CD1c-positive myeloid dendritic cell (primary cell): Measurements from ENCODE around the gene CHD1L.
"Not testable (repeated sequence)": the region's sequence is repeated elsewhere in the genome, so short reads cannot be mapped to it uniquely, and the experiment has no call there.

Source experiments
- DNase-seq: peaks from one replicate; pipeline ENCODE4 v3.0.0-alpha.2; 2016; ENCODE audit errors: extremely low spot score

The CHD1L gene

GRCh38 chr1:147242449-147243227 is at the start of gene CHD1L:
Gene CHD1L (plus strand): TSS chr1:147242684. CDS start chr1:147242704, 20 bp downstream.
- peak; percentile 98 for DNase-seq

- DNase-seq, result not testable (repeated sequence)
Measured at GRCh38 chr1:147197324-147197723, 45.2 kb upstream of the CHD1L start.

GRCh38 chr1:147201276-147201675 is 41.2 kb upstream of the CHD1L start:
- DNase-seq, result no peak

GRCh38 chr1:147201786-147202185 is 40.7 kb upstream of the CHD1L start:
- no peak for DNase-seq

DNA sequence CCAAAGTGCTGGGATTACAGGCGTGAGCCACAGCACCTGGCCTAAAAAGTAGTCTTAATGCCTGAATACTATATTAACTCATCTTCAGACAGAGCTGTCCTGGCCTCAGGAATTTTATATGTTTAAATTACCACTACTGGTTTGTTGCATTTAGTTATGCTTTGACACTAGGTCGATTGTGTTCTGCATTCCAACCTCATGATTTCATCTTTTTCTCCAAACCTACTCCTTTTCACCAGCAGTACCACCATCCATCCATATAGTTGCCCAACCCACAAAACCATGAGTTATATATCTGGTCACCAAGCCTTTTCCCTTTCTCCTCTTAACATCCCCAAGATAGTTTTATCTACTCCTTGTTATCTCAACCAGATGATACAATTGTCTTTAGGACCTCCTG is 39.9 kb upstream of the CHD1L start:
- no peak for DNase-seq

- peak; percentile 23 for DNase-seq
Measured at GRCh38 chr1:147204080-147204479, 38.4 kb upstream of the CHD1L start.

- DNase-seq, result no peak
Measured at GRCh38 chr1:147207192-147207591, 35.3 kb upstream of the CHD1L start.

DNA sequence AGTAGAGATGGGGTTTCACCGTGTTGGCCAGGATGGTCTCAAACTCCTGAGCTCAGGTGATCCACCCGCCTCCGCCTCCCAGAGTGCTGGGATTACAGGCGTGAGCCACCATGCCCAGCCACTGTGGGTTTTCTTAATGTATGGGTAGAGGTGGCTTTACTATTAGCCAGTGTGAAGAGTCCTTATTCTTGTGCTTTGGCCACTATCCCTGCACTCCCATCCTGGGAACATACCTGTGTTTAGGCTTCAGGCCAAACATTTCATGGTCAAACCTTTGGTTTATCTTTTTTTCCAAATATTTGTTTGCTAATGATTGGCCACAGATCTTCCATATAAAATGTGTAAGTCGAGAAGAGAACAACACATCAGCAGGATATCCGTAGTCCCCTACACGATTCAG is 33.9 kb upstream of the CHD1L start:
- no peak for DNase-seq

DNA sequence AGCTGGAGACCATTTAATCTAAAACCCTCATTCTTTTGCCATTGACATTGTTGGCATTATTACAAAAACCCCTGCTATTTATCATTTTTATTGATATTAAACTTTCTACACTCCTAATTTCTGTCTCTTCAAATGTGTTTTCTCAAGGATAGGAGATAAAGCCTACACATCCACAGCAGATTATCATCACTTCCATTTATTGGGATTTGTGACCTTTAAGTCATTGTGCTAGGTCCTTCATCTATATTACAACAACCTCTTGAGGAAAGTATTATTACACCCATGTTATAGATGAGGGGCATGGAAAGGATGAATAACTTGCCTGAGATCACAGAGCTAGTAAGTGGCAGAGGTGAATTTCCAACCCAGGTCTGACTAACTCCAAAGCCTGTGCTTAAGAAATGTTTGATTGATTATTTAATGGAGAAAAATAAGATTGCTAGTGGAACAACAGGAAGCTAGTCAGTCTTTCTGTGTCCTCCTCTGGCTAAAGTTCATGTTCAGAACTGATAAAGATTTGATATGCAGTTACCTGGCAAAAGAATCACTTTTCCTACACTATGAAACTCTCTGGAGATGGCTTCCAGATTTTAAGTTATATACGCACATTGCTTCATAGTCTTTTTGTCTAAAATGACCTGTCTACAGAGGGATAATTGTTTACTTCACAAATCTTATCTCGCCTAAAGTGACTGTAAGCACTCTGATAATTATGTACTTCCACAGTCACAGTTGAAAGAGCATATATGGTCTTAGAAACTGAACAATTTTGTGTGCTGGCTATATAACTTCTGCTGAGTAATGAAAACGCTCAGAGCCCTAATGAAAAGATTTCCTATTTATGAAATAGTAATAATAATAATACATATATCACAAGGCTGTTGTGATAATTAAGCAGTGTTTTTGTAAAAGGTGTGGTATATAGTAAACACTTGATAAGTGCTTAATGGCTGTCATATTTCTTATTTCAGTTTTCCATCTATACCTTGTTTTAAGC is 32.4 kb upstream of the CHD1L start:
- DNase-seq, result no peak

- no peak for DNase-seq
Measured at GRCh38 chr1:147210987-147211386, 31.5 kb upstream of the CHD1L start.

GRCh38 chr1:147211577-147211976 is 30.9 kb upstream of the CHD1L start:
- no peak for DNase-seq

- no peak for DNase-seq
Measured at GRCh38 chr1:147213271-147213670, 29.2 kb upstream of the CHD1L start.

DNA sequence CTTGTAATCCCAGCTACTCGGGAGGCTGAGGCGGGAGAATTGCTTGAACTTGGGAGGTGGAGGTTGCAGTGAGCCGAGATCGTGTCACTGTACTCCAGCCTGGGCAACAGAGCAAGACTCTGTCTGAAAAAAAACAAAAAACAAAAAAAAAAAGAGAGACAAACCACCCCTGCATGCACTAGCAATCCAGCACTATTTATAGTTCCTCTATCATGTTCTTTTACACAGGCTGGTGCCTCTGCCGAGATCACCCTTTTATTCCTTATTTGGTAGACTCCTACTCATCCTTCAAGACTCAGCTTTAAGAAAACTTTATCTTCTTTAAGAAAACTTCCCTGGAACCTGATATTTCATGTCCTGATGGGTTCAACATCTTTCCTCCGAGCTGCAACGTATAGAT is 28.2 kb upstream of the CHD1L start:
- DNase-seq, result no peak

GRCh38 chr1:147214842-147215539 is 27.5 kb upstream of the CHD1L start:
- no peak for DNase-seq

DNA sequence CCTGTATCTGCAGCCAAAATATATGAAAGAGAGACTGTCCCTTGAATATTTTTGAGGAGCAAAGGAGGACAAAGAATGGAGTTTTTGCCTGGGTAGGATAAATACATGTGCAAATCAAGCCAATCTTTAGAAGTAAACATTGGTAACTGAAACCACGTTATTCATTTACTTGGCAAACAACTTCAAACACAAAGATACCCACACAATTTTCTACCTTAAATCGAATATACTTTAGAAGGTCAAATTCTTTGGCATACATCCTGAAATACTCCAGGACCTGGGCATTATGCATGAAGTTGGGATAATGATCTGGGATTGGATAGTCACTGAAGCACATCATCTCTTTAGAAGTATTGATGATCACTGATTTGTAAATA is 27.0 kb upstream of the CHD1L start:
- no peak for DNase-seq

DNA sequence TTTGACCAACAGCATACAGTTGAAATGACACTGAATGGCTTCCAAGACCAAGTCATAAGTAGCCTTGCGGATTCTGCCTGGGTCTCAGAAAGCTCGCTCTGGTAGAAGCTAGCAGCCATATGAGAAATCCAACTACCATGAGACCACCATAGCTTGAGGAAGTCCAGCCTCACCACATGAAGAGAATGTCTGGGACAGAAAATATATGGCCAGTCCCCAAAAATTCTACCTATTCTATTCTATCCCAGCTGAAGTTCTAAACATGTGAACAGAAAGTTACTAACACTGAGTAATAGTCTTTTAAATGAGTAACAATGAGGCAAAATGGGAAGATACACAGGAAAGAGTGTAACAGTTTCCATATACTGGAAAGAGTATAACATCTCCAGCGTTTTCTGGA is 26.4 kb upstream of the CHD1L start:
- DNase-seq, result no peak

DNA sequence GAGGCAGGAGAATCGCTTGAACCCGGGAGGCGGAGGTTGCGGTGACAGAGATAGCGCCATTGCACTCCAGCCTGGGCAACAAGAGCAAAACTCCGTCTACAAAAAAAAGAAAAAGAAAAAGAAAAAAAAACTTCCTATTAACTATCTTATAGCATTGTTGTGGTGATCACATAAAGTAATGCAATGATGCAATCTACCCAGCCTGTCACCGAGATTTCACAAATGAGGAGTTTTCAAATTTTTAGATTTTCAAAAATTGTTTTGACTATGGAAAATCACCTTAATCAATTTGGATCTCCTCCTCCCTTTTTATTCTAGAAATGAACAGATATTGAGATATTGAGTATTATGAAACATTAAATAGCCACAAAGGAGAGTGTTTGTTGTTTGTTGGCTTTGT is 25.3 kb upstream of the CHD1L start:
- no peak for DNase-seq

- peak; percentile 7 for DNase-seq
Measured at GRCh38 chr1:147218606-147219005, 23.9 kb upstream of the CHD1L start.

DNA sequence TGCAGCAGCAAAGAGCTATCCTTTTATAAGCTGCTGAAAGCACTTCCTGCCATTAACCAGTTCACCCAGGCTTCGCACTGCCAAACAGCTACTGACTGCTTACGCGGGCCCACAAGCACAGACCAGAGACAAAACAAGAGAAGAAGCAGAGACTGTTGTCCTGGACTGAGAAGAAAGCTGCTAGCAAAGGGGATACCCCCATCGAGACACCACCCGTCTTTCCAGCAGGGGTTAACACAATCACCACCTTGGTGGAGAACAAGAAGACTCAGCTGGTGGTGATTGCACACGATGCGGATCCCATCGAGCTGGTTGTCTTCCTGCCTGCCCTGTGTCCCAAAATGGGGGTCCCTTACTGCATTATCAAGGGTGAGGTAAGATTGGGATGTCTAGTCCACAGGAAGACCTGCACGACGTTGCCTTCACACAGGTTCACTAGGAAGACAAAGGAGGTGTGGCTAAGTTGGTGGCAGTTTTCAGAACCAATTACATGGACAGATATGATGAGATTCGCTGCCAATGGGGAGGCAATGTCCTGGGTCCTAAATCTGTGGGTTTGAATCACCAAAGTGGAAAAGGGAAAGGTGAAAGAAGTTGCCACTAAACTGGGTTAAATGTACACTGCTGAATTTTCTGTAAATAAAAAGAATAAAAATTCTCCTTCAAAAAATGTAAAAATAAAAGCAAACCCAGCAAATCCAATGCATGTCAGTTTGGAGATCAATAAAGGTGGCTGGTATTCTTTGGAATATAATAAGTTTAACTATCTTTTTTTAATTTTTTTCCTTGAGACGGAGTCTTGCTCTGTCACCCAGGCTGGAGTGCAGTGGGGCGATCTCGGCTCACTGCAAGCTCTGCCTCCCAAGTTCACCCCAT is 18.5 kb upstream of the CHD1L start:
- DNase-seq, result no peak

- DNase-seq, result peak; percentile 80
Measured at GRCh38 chr1:147225193-147225730, 17.2 kb upstream of the CHD1L start, which contains the start of gene FMO5. Gene FMO5 (minus strand): TSS chr1:147225339. CDS start chr1:147225029, 310 bp downstream.

- not testable (repeated sequence) for DNase-seq
Measured at GRCh38 chr1:147231032-147231431, 11.5 kb upstream of the CHD1L start.
